ENCODE results near the gene SLC16A12. TPM values are rescaled to one million over a fixed set of nuclear protein-coding genes. Genes with fewer than 3 reads are reported as not detected.

SLC16A12 gene
- polyA plus RNA-seq, 6 donors from 2014 or later, result not detected

- Mint-ChIP-seq H3K9me3 (peaks cover 0 to 2% (median 0%) of the 10 kb centered on the region in 7 donors), H3K27me3 (peaks cover 47 to 55% (median 52%) of the 10 kb centered on the region in 3 donors), H3K36me3 (no peaks in the 10 kb centered on the region), H3K4me1 (no peaks in the 10 kb centered on the region), H3K27ac (peak overlapping the region in 1 of 6 donors; percentile 71), H3K4me3 (no peak overlapping the region)
- DNase-seq (no peak), ATAC-seq (ENCODE audit: low read depth in 2 of 2) (no peak)
Observed at GRCh38 chr10:89438525-89438924, 96.9 kb downstream of the SLC16A12 start.

- H3K36me3 Mint-ChIP-seq, result no peaks in the 10 kb centered on the region
- H3K27ac Mint-ChIP-seq, result no peak overlapping the region
- peaks cover 19 to 31% (median 29%) of the 10 kb centered on the region in 3 donors for H3K27me3 Mint-ChIP-seq
- no peaks in the 10 kb centered on the region for H3K4me1 Mint-ChIP-seq
- H3K4me3 Mint-ChIP-seq, result no peak overlapping the region
- ATAC-seq (ENCODE audit: low read depth in 2 of 2) (no peak), DNase-seq (no peak)
- no peaks in the 10 kb centered on the region for H3K9me3 Mint-ChIP-seq
Observed at GRCh38 chr10:89431977-89432376, 103.4 kb downstream of the SLC16A12 start.

- Mint-ChIP-seq H3K4me1 (peaks cover 0 to 3% (median 0%) of the 10 kb centered on the region in 3 donors), H3K36me3 (no peaks in the 10 kb centered on the region), H3K27ac (no peak overlapping the region), H3K9me3 (no peaks in the 10 kb centered on the region), H3K27me3 (peaks cover 0 to 10% (median 9%) of the 10 kb centered on the region in 3 donors), H3K4me3 (no peak overlapping the region)
- DNase-seq, result no peak
- ATAC-seq (ENCODE audit: low read depth in 2 of 2), result no peak
Observed at GRCh38 chr10:89428877-89429276, 106.5 kb downstream of the SLC16A12 start.

- H3K27me3 Mint-ChIP-seq, result peaks cover 0 to 9% (median 7%) of the 10 kb centered on the region in 3 donors
- H3K27ac Mint-ChIP-seq, result no peak overlapping the region
- H3K4me1 Mint-ChIP-seq, result peaks cover 6 to 16% (median 11%) of the 10 kb centered on the region in 3 donors
- H3K36me3 Mint-ChIP-seq, result no peaks in the 10 kb centered on the region
- H3K9me3 Mint-ChIP-seq, result no peaks in the 10 kb centered on the region
- H3K4me3 Mint-ChIP-seq, result no peak overlapping the region
- DNase-seq (no peak), ATAC-seq (ENCODE audit: low read depth in 2 of 2) (no peak)
Observed at GRCh38 chr10:89427629-89428028, 107.8 kb downstream of the SLC16A12 start.

- Mint-ChIP-seq H3K9me3 (no peaks in the 10 kb centered on the region), H3K4me1 (peaks cover 10 to 21% (median 11%) of the 10 kb centered on the region in 3 donors), H3K27ac (no peak overlapping the region), H3K27me3 (peaks cover 0 to 3% (median 0%) of the 10 kb centered on the region in 3 donors), H3K4me3 (peak overlapping the region in 1 of 8 donors; percentile 9), H3K36me3 (peaks cover 0 to 5% of the 10 kb centered on the region in 2 donors)
- ATAC-seq (ENCODE audit: low read depth in 2 of 2), result peak; percentile 58 to 72
- DNase-seq, result peak; percentile 18
Observed at GRCh38 chr10:89426230-89426868, 109.0 kb downstream of the SLC16A12 start.

- ATAC-seq (ENCODE audit: low read depth in 2 of 2) (no peak), DNase-seq (no peak)
- peaks cover 0 to 5% of the 10 kb centered on the region in 2 donors for H3K36me3 Mint-ChIP-seq
- no peaks in the 10 kb centered on the region for H3K9me3 Mint-ChIP-seq
- H3K4me3 Mint-ChIP-seq, result no peak overlapping the region
- H3K4me1 Mint-ChIP-seq, result peaks cover 10 to 21% (median 11%) of the 10 kb centered on the region in 3 donors
- H3K27me3 Mint-ChIP-seq, result peaks cover 0 to 3% (median 0%) of the 10 kb centered on the region in 3 donors
- H3K27ac Mint-ChIP-seq, result peak overlapping the region in 2 of 6 donors; percentile 70 to 94
Observed at GRCh38 chr10:89425000-89425399, 110.4 kb downstream of the SLC16A12 start.

- Mint-ChIP-seq H3K27ac (peak overlapping the region in 1 of 6 donors; percentile 69), H3K4me1 (peaks cover 35 to 52% (median 36%) of the 10 kb centered on the region in 3 donors), H3K4me3 (no peak overlapping the region), H3K36me3 (peaks cover 0 to 5% of the 10 kb centered on the region in 2 donors), H3K9me3 (no peaks in the 10 kb centered on the region), H3K27me3 (no peaks in the 10 kb centered on the region)
- no peak for DNase-seq
- ATAC-seq (ENCODE audit: low read depth in 2 of 2), result no peak
Observed at GRCh38 chr10:89421018-89421476, 114.3 kb downstream of the SLC16A12 start.

- H3K27me3 Mint-ChIP-seq, result no peaks in the 10 kb centered on the region
- peaks cover 0 to 5% of the 10 kb centered on the region in 2 donors for H3K36me3 Mint-ChIP-seq
- peak; percentile 40 to 46 for ATAC-seq (ENCODE audit: low read depth in 2 of 2)
- H3K4me1 Mint-ChIP-seq, result peaks cover 41 to 61% (median 45%) of the 10 kb centered on the region in 3 donors
- H3K4me3 Mint-ChIP-seq, result peak overlapping the region in 4 of 8 donors; percentile 28 to 70 (median 47)
- H3K27ac Mint-ChIP-seq, result peak overlapping the region in 3 of 6 donors; percentile 21 to 51 (median 42)
- DNase-seq, result peak; percentile 25
- no peaks in the 10 kb centered on the region for H3K9me3 Mint-ChIP-seq
Observed at GRCh38 chr10:89419548-89419947, 115.8 kb downstream of the SLC16A12 start.

GRCh38 chr10:89416465-89416864 is 118.9 kb downstream of the SLC16A12 start:
- Mint-ChIP-seq H3K36me3 (peaks cover 0 to 4% of the 10 kb centered on the region in 2 donors), H3K27me3 (no peaks in the 10 kb centered on the region), H3K27ac (peak overlapping the region in 5 of 6 donors; percentile 63 to 99 (median 87)), H3K4me1 (peaks cover 35 to 50% (median 39%) of the 10 kb centered on the region in 3 donors), H3K9me3 (peaks cover 0 to 3% (median 0%) of the 10 kb centered on the region in 7 donors), H3K4me3 (peak overlapping the region in 7 of 8 donors; percentile 93 to 100 (median 96))
- ATAC-seq (ENCODE audit: low read depth in 2 of 2), result no peak
- no peak for DNase-seq

GRCh38 chr10:89414879-89415821 is 120.2 kb downstream of the SLC16A12 start:
- Mint-ChIP-seq H3K27ac (peak overlapping the region; percentile 97 to 99 (median 98)), H3K36me3 (peaks cover 0 to 9% of the 10 kb centered on the region in 2 donors), H3K4me3 (peak overlapping the region; percentile 93 to 100 (median 96)), H3K27me3 (no peaks in the 10 kb centered on the region), H3K9me3 (peaks cover 0 to 3% (median 0%) of the 10 kb centered on the region in 7 donors), H3K4me1 (peaks cover 35 to 50% (median 39%) of the 10 kb centered on the region in 3 donors)
- peak; percentile 66 for DNase-seq
- ATAC-seq (ENCODE audit: low read depth in 2 of 2), result peak; percentile 57 to 63

GRCh38 chr10:89414146-89414878 is 121.1 kb downstream of the SLC16A12 start, which contains the start of gene IFIT5:
Gene IFIT5 (plus strand): TSS chr10:89414568. CDS start chr10:89414799, 231 bp downstream.
- peaks cover 0 to 10% of the 10 kb centered on the region in 2 donors for H3K36me3 Mint-ChIP-seq

GRCh38 chr10:89413398-89413912 is 121.9 kb downstream of the SLC16A12 start:
- Mint-ChIP-seq H3K9me3 (peaks cover 0 to 3% (median 0%) of the 10 kb centered on the region in 7 donors), H3K27ac (peak overlapping the region; percentile 89 to 100 (median 98)), H3K4me1 (peaks cover 31 to 40% (median 35%) of the 10 kb centered on the region in 3 donors), H3K4me3 (peak overlapping the region; percentile 93 to 100 (median 96)), H3K27me3 (no peaks in the 10 kb centered on the region), H3K36me3 (peaks cover 0 to 10% of the 10 kb centered on the region in 2 donors)
- ATAC-seq (ENCODE audit: low read depth in 2 of 2) (no peak), DNase-seq (no peak)

More at GRCh38 chr10:89414146-89414878, 121.1 kb downstream of the SLC16A12 start, which contains the start of gene IFIT5:
- Mint-ChIP-seq H3K27ac (peak within 1 kb of the TSS; percentile 97 to 100 (median 98)), H3K9me3 (peaks cover 0 to 3% (median 0%) of the 10 kb centered on the region in 7 donors), H3K27me3 (no peaks in the 10 kb centered on the region), H3K4me1 (peaks cover 31 to 46% (median 35%) of the 10 kb centered on the region in 3 donors), H3K4me3 (peak within 1 kb of the TSS; percentile 93 to 100 (median 96))
- DNase-seq (peak; percentile 69), ATAC-seq (ENCODE audit: low read depth in 2 of 2) (peak; percentile 71 to 72)

All from naive B cell (primary cell).